HepG2 (cell line): ENCODE data around the gene SNRNP200. TPM values are rescaled to one million over a fixed set of nuclear protein-coding genes. Genes with fewer than 3 reads are reported as not detected.

Source experiments
- AKAP8 ChIP-seq: sonication (generic); formaldehyde crosslinking; IDR thresholded peaks from 2 replicates; pipeline ENCODE4 v1.5.1; 2020; ENCODE audit warnings: mild to moderate bottlenecking, missing genetic modification reagents
- BRD4 ChIP-seq: sonication (generic); formaldehyde crosslinking; IDR thresholded peaks from 2 replicates; pipeline ENCODE4 v1.4.0; 2020; ENCODE audit warnings: missing genetic modification reagents
- HMG20A ChIP-seq: IDR thresholded peaks from 2 replicates; pipeline ENCODE4 v1.6.1; 2016; ENCODE audit warnings: borderline replicate concordance
- MTF1 ChIP-seq: sonication (generic); formaldehyde crosslinking; IDR thresholded peaks from 2 replicates; pipeline ENCODE4 v1.5.0; 2020; ENCODE audit warnings: missing genetic modification reagents
- ZBTB40 ChIP-seq, 2 experiments: fragments of 450-650 bp in 1 of 2; sonication (generic) in 1 of 2; formaldehyde crosslinking in 1 of 2; IDR thresholded peaks; 2 replicates each; pipeline versions ENCODE4 v1.6.1 to v1.8.0; 2016 to 2022; ENCODE audit warnings: antibody characterized with exemption in 1 of 2, mild to moderate bottlenecking in 1 of 2, missing genetic modification reagents in 1 of 2
- ZNF746 ChIP-seq: sonication (generic); formaldehyde crosslinking; IDR thresholded peaks from 2 replicates; pipeline ENCODE4 v1.8.0; 2022; ENCODE audit warnings: mild to moderate bottlenecking, missing genetic modification reagents
- ZSCAN30 ChIP-seq: sonication (generic); formaldehyde crosslinking; IDR thresholded peaks from 2 replicates; pipeline ENCODE4 v1.5.0; 2020; ENCODE audit warnings: mild to moderate bottlenecking, missing genetic modification reagents
- polyA plus RNA-seq, 8 experiments: library from polyadenylated mRNA; depleted of rRNA in 3 of 8; stranded (reverse) in 7 of 8; unstranded in 1 of 8; fragments of >200 nt; fragmentation: Illumina TruSeq in 4 of 8; extraction: Trizol in 4 of 8; gene quantifications; 2 replicates each; pipeline versions ENCODE4 v1.2.1 to v1.2.3, GENCODE V29; 2011 to 2016; ENCODE audit warnings: low read depth in 4 of 8, missing spikeins in 1 of 8, mixed read lengths in 1 of 8; ENCODE audit not compliant: insufficient read depth in 1 of 8
- total RNA-seq, 5 experiments: library from RNA; depleted of rRNA; stranded (reverse); fragments of >200 nt; fragmentation: Illumina TruSeq; extraction: Trizol; gene quantifications; 2 replicates each; pipeline ENCODE4 v1.2.3, GENCODE V29; 2016; ENCODE audit warnings: low read depth in 1 of 5
- TF ChIP-seq, protein P1 (sequence below): sonication (generic); formaldehyde crosslinking; IDR thresholded peaks from 2 replicates; pipeline ENCODE4 v1.5.1; 2020; ENCODE audit warnings: mild to moderate bottlenecking, missing genetic modification reagents, borderline replicate concordance
- TF ChIP-seq, protein P2 (sequence below): sonication (generic); formaldehyde crosslinking; IDR thresholded peaks from 2 replicates; pipeline ENCODE4 v1.8.0; 2022; ENCODE audit warnings: mild to moderate bottlenecking, missing genetic modification reagents, moderate library complexity
- TF ChIP-seq, protein P3 (sequence below): sonication (generic); formaldehyde crosslinking; conservative IDR thresholded peaks from 2 replicates; pipeline ENCODE4 v1.8.1; 2023; ENCODE audit warnings: missing genetic modification reagents

SNRNP200 gene
- total and polyA plus RNA-seq, 2 of the 13 experiments (the other 11 are each of a cell fraction or from before 2014, with no cell fraction given), result 99.0 to 232 TPM

GRCh38 chr2:96261328-96262003 lies 43.9 kb downstream of the SNRNP200 start (continued):
- TF ChIP-seq ZBTB40 (IDR thresholded peaks at IDR 0.05) (no peak), ZBTB40 (CRISPR knock-in tag; IDR thresholded peaks at IDR 0.05) (peak; percentile 86), MTF1 (no peak), HMG20A (CRISPR knock-in tag) (peak; percentile 55; the same call in 1 of the 2 replicates), ZSCAN30 (CRISPR knock-in tag) (no peak), ZNF746 (no peak), AKAP8 (CRISPR knock-in tag) (no peak; the same call in 1 of the 2 replicates), BRD4 (CRISPR knock-in tag) (0 out of 2 replicates have a peak, but pooled peaks have one; percentile 56)
- TF ChIP-seq, protein P1, sequence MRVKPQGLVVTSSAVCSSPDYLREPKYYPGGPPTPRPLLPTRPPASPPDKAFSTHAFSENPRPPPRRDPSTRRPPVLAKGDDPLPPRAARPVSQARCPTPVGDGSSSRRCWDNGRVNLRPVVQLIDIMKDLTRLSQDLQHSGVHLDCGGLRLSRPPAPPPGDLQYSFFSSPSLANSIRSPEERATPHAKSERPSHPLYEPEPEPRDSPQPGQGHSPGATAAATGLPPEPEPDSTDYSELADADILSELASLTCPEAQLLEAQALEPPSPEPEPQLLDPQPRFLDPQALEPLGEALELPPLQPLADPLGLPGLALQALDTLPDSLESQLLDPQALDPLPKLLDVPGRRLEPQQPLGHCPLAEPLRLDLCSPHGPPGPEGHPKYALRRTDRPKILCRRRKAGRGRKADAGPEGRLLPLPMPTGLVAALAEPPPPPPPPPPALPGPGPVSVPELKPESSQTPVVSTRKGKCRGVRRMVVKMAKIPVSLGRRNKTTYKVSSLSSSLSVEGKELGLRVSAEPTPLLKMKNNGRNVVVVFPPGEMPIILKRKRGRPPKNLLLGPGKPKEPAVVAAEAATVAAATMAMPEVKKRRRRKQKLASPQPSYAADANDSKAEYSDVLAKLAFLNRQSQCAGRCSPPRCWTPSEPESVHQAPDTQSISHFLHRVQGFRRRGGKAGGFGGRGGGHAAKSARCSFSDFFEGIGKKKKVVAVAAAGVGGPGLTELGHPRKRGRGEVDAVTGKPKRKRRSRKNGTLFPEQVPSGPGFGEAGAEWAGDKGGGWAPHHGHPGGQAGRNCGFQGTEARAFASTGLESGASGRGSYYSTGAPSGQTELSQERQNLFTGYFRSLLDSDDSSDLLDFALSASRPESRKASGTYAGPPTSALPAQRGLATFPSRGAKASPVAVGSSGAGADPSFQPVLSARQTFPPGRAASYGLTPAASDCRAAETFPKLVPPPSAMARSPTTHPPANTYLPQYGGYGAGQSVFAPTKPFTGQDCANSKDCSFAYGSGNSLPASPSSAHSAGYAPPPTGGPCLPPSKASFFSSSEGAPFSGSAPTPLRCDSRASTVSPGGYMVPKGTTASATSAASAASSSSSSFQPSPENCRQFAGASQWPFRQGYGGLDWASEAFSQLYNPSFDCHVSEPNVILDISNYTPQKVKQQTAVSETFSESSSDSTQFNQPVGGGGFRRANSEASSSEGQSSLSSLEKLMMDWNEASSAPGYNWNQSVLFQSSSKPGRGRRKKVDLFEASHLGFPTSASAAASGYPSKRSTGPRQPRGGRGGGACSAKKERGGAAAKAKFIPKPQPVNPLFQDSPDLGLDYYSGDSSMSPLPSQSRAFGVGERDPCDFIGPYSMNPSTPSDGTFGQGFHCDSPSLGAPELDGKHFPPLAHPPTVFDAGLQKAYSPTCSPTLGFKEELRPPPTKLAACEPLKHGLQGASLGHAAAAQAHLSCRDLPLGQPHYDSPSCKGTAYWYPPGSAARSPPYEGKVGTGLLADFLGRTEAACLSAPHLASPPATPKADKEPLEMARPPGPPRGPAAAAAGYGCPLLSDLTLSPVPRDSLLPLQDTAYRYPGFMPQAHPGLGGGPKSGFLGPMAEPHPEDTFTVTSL (CRISPR knock-in tag), result 0 out of 2 replicates have a peak, but pooled peaks have one; percentile 54
- TF ChIP-seq, protein P2, sequence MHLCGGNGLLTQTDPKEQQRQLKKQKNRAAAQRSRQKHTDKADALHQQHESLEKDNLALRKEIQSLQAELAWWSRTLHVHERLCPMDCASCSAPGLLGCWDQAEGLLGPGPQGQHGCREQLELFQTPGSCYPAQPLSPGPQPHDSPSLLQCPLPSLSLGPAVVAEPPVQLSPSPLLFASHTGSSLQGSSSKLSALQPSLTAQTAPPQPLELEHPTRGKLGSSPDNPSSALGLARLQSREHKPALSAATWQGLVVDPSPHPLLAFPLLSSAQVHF, result no peak
- TF ChIP-seq, protein P3, sequence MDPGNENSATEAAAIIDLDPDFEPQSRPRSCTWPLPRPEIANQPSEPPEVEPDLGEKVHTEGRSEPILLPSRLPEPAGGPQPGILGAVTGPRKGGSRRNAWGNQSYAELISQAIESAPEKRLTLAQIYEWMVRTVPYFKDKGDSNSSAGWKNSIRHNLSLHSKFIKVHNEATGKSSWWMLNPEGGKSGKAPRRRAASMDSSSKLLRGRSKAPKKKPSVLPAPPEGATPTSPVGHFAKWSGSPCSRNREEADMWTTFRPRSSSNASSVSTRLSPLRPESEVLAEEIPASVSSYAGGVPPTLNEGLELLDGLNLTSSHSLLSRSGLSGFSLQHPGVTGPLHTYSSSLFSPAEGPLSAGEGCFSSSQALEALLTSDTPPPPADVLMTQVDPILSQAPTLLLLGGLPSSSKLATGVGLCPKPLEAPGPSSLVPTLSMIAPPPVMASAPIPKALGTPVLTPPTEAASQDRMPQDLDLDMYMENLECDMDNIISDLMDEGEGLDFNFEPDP (CRISPR knock-in tag), result no peak
